A673 (cell line): Measurements from ENCODE around the gene RSRP1.

Source experiments
- CTCF ChIP-seq: fragments of 300-800, 200-600 bp; sonication (generic); conservative IDR thresholded peaks from 2 replicates; pipeline ENCODE4 v1.5.1; 2017; ENCODE audit warnings: low read depth, mild to moderate bottlenecking, antibody characterized with exemption, low read length, moderate library complexity, mixed read lengths
- EZH2 ChIP-seq: fragments of 200-600 bp; sonication (generic); IDR thresholded peaks from 2 replicates; pipeline ENCODE4 v1.6.1; 2017; ENCODE audit warnings: borderline replicate concordance, low read depth, mild to moderate bottlenecking, mixed read lengths, antibody characterized with exemption, low read length; ENCODE audit not compliant: poor library complexity, severe bottlenecking

GRCh38 chr1:25245809-25246599 is 1.2 kb downstream of the RSRP1 start:
- no peak for TF ChIP-seq CTCF
- no peak for TF ChIP-seq EZH2
